Measurements from ENCODE around the gene GSE1.
A peak's percentile ranks its signal among the peaks of the same experiment; 100 is the strongest.

GSE1 gene

DNA sequence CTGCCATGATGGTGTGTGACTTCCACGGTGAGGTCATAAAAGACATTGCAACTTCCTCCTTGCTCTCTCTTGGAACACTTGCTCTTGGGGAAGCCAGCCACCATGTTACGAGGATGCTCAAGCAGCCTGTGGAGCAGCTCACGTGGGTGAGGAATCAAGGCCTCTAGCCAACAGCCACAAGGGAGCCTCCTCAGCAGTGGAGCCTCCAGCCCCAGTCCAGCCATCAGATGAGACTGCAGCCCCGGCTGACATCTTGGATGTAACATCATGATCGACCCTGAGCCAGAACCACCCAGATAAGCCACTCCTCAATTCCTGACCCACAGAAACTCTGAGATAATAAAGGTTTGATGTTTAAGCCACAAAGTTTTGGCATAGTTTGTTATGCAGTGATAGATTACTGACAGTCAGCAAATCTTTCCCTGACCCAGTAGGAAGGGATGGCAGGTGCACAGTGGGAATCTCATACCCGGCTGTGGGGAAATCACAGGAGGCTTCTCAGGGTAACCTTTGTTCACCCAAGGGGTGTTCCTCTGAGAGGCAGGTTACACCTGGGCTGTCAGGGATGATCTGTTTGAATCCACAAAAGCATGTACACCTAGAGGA lies 99.0 kb downstream of the GSE1 start:
- DNase-seq, result no peak

DNA sequence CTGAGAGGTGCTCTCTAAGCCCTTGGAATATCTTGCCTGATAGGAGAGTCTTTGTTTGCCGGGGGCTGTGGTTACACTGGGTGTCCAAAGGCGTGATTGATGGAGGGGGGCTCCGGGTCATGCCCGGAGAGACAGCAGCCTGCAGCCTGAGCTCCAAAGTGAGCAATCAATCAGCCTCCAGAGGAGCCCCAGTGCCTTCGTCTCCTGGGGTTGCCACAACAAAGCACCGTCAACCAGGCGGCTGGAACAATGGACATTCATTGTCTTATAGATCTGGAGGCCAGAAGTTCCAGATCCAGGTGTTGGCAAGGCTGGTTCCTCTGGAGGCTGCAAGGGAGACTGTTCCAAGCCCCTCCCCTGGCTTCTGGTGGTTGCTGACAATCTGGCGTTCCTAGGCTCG lies 99.7 kb downstream of the GSE1 start:
- DNase-seq, result no peak

DNA sequence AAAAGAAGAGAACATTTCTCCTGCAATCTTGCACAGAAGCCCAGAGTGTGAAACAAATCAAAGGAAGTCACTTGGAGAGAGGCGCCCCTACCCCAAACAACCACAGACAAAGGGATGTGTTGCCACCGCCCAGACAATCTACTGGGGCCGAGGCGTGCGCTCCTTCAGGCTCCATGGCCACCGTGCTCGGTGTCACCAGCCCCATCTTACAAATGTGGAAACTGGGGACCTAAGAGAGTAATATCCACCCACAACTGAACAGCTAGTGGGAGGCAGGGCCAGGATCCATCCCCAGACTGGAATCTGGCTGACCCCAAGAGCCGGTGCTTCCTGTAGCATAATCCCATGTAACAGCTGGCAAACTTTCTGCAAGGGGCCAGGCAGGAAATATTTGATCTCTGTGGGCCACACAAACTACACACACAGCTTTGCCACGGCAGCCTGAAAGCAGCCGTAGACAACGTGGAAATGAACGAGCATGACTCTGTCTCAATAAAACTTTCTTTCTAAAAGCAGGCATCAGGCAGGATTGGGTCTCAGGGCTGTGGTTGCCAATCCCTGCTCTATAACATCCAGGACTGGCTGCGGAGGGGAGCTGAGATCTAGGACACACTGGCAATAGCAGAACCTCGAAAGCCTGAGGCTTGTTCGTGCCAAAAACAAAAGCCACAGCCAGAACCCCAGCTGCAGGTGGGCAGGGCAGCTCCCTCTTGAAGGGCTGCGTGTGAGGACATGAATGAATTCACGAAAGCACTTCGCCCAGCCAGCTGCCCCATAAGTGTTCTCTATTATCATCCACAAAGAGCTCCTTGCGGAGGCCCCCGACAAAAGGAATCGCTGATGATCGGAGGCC lies 102.3 kb downstream of the GSE1 start:
- no peak for DNase-seq

- no peak for DNase-seq
Measured at GRCh38 chr16:85716022-85716679, 103.0 kb downstream of the GSE1 start.

DNA sequence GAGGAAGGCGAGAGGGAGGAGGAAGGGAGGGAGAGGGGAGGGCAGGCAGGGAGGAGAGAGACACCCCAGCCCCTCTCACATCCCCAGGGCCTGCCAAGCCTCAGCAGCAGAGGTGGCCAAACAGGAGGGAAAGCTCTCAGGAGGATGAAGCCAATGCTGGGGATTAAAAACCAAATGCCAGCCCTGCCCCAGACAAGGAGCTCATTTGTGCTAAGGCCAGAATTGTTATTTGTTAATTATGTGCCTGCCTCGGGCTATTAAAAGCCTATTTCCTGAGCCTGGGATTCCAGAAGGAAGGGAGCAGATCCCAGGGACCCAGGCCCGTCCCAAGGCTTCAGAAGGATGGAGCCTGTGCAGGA lies 103.5 kb downstream of the GSE1 start:
- no peak for DNase-seq

- peak; percentile 73 for DNase-seq
Measured at GRCh38 chr16:85717393-85718152, 104.5 kb downstream of the GSE1 start.

- no peak for DNase-seq
Measured at GRCh38 chr16:85718153-85718477, 105.0 kb downstream of the GSE1 start.

- peak; percentile 19 for DNase-seq
Measured at GRCh38 chr16:85718682-85719081, 105.6 kb downstream of the GSE1 start.

DNA sequence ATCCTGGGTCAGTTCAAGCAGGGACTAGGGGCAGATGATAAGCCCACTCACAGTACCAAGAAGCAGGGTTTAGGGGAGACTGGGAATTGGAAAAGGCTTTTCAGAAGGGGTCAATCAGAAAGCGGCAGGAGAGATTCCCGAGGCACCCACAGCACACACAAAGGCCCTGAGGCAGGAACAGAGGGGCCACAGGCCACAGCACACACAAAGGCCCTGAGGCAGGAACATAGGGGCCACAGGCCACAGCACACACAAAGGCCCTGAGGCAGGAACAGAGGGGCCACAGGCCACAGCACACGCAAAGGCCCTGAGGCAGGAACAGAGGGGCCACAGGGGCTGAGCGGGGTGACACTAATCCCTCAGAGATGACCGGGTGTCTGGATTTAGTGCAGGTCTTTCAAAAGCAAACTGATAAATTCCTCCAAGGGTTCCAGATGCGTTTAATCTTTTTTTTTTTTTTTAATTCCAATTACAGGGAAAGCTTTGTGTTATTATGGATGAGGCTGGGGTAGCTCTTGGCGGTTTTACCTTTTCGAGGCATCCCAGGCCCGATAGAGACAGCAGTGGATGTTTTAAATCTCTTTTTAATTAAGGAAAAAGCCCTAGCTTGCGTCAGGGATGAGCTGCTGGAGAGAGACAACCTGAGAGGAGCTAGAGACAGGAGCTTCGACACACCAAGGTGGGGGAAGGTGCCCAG lies 106.6 kb downstream of the GSE1 start:
- DNase-seq, result no peak

DNA sequence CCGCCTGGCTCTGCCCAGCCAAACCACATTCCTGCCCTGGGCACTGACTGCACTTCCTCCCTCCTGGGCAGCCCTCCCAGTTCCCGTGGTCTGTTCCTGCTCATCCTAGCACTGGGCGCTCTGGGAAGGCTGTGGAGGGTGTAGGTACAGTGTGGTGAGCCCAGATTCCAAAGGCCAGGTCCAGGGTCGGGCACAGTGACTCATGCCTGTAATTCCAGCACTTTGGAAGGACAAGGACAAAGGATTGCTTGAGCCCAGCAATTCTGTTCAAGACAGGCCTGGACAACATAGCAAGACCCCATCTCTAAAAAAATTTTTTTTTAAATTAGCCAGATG lies 107.1 kb downstream of the GSE1 start:
- DNase-seq, result no peak

DNA sequence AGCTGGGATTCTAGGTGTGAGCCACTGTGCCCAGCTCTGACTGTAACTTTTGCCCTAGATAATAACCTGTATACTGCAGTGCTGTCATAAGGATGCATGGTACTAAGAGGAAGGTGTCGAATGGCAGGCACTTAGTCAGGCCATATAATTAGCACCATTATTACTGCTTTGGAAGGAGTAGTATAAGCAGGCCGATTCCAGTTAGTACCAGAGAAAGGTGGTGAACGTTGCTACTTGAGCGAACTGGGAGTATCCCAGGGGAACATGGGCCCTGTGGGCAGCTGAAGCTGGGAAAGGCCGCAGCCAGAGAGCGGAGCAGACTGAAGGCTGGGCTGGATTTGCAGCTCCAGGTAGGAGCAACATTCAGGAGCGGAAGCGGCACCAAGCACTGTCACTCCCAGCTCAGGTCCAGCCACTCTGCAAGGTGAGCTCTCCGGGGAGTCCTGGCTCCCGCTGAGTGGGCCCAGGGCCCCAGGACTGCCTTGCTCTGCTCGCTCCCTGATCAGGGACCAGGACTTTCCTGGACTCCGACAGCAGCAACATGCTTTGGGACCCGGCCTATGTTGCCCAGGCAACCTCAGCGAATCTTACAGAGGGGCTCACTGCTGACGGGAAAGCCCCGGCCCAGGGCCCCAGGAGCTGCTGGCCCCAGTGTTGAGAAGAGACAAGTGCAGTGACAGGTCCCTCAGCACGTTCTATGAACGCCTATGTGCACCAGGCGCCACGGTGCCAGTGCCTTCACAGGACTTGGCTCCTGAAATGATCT lies 109.2 kb downstream of the GSE1 start:
- no peak for DNase-seq

GRCh38 chr16:85724126-85724879 lies 111.2 kb downstream of the GSE1 start:
- DNase-seq, result no peak

DNA sequence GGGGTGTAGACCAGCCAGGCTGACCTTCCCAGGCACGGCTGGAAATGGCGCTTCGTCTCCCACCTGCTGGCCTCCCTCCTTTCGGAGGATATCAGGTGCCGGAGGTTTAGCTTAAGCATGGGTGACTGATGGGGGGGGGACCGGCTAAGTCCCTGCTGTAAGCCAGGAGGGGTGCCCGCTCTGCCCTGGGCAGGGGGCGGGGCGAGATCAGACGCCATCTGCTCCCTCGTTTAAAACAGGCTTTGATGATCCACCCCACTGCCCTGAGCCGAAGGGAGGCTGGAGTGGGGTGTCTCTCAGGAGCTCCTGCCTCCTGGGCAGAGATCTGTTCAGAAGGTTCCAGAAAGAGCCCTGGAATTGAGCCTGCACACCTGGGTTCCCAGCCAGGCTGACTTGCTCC lies 111.8 kb downstream of the GSE1 start:
- DNase-seq, result no peak
